ENCODE measurements around the gene DCN.

- TF ChIP-seq POLR2A (IDR thresholded peaks at IDR 0.05): no peak
- no peak for TF ChIP-seq CTCF (IDR thresholded peaks at IDR 0.05)
- TF ChIP-seq POLR2AphosphoS5 (IDR thresholded peaks at IDR 0.05): no peak
- TF ChIP-seq EP300 (IDR thresholded peaks at IDR 0.05): no peak
Measured at GRCh38 chr12:91120781-91121180, 61.8 kb downstream of the DCN start.
